ENCODE measurements around the gene LRRC47. TPM values are rescaled to one million over a fixed set of nuclear protein-coding genes. Genes with fewer than 3 reads are reported as not detected.

Gene LRRC47
- 16.3 and 32.0 TPM in 2 replicates for total RNA-seq (2014; rRNA removed; shearing (Covaris generic); ENCODE audit: low replicate concordance)

- peak; percentile 85 for DNase-seq (ENCODE audit: low read depth)
- in situ Hi-C loops (cut with HindIII; ENCODE audit: low pct_unique_long_range_greater_than_20kb, low sequenced_read_pairs), result no loop called here
These were observed at the start of gene LRRC47 for GRCh38 chr1:3796215-3797061. Gene LRRC47, minus strand, starts transcription at chr1:3796498. Its CDS starts 22 bp downstream, at chr1:3796476.

- no peak for DNase-seq (ENCODE audit: low read depth)
- in situ Hi-C loops (cut with HindIII; ENCODE audit: low pct_unique_long_range_greater_than_20kb, low sequenced_read_pairs), result no loop called here
These were observed 46.6 kb upstream of the LRRC47 start for GRCh38 chr1:3842912-3843311.

DNA sequence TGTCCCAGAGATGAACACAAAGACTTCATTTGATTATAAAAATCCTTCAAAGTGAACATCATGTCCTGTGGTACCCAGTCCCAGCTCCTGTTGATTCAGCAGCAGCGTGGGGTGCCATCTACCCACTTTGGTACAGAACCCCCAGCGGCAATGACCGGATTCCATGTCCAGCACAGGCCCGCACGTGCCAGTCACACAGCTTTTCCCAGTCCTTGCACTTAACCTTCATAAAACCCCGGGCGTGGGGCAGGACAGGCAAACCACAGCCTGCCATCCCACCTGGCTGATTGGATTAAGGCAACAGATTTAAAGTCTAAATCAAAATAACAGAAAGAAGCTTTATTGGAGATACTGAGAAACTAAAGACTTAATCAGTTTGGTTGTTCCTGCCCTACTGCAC lies 45.2 kb upstream of the LRRC47 start:
- in situ Hi-C loops (cut with HindIII; ENCODE audit: low pct_unique_long_range_greater_than_20kb, low sequenced_read_pairs), result no loop called here

GRCh38 chr1:3838788-3839187 lies 42.5 kb upstream of the LRRC47 start:
- in situ Hi-C loops (cut with HindIII; ENCODE audit: low pct_unique_long_range_greater_than_20kb, low sequenced_read_pairs), result no loop called here
- DNase-seq (ENCODE audit: low read depth), result no peak

More for the DNA sequence above, 45.2 kb upstream of the LRRC47 start:
- no peak for DNase-seq (ENCODE audit: low read depth)

- DNase-seq (ENCODE audit: low read depth), result no peak
- in situ Hi-C loops (cut with HindIII; ENCODE audit: low pct_unique_long_range_greater_than_20kb, low sequenced_read_pairs), result no loop called here
These were observed 41.4 kb upstream of the LRRC47 start for GRCh38 chr1:3837685-3838084.

DNA sequence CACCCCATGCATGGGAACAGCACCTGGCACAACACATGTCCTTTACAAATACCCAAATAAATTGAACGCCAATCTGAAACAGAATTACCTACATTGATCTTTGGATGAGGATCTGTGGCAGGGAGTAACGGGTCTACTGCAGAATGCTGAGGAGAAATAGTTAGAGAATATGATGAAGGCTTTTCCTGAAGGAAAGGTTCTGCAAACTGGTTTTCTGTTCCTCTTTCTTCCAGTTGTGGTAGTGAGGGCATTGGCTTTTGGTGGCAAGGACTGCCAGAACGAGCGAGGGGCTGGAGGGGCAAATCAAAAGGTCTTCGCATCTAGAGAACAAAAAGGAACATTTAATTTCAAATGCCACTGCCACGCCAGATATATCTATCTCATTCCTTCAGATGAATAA lies 40.9 kb upstream of the LRRC47 start:
- no peak for DNase-seq (ENCODE audit: low read depth)
- in situ Hi-C loops (cut with HindIII; ENCODE audit: low pct_unique_long_range_greater_than_20kb, low sequenced_read_pairs), result no loop called here

- in situ Hi-C loops (cut with HindIII; ENCODE audit: low pct_unique_long_range_greater_than_20kb, low sequenced_read_pairs), result no loop called here
- DNase-seq (ENCODE audit: low read depth), result no peak
These were observed 40.1 kb upstream of the LRRC47 start for GRCh38 chr1:3836421-3836820.

DNA sequence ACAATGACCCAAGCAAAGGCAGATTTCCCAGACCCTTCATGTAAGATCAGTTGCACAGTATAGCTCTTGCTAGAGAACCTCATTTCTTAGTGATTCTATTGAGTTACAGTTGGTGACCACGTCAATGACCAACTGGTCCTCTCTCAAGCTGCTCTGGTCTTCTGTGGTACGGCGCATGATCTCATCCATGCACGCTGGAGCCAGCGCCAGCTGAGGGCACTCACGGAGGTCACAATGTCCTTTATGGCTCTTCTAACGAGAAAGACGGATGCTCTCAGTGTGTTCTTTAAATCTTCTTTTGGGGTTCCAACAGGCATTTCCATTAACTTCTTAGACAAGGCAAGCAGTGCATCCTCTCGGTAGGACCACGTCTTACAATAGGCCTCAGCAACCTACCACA lies 38.4 kb upstream of the LRRC47 start:
- DNase-seq (ENCODE audit: low read depth), result no peak
- in situ Hi-C loops (cut with HindIII; ENCODE audit: low pct_unique_long_range_greater_than_20kb, low sequenced_read_pairs), result no loop called here

DNA sequence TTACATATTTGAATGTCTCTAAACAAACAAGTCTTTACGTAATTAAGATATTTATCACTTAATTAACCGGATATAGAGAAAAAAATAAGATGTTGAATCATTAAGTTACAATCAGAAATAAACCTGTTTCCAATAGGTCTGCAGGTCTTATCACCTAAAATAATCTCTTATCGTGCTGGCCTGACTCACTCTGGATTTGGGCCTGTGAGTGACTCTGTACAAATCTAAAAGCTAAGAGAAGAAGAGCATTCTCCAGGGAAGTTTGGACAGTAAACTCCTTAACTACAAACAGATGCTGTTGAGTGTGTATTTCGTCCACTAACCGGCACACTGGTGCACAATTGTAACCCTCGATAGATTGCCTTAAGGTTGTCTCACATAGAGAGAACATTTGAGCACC lies 35.4 kb upstream of the LRRC47 start:
- no peak for DNase-seq (ENCODE audit: low read depth)
- in situ Hi-C loops (cut with HindIII; ENCODE audit: low pct_unique_long_range_greater_than_20kb, low sequenced_read_pairs), result no loop called here

DNA sequence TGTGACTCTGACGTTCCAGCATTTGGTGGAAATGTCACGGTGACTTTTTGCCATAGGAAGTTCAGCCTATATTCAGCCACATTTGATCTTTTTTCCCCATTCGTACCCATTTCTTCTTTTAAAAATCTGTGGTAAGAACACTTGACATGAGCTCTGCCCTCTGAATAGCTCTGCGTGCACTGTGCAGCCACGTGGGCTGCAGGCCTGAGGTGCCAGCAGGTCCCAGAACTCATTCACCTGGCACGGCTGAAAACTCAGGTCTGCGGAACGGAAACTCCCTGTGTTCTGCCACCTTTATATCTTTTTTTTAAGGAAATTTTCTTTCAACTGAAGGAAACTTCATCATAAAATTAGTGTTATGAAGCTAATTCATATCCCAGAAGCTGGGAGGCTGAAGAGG lies 32.1 kb upstream of the LRRC47 start:
- in situ Hi-C loops (cut with HindIII; ENCODE audit: low pct_unique_long_range_greater_than_20kb, low sequenced_read_pairs), result no loop called here

GRCh38 chr1:3827813-3828307 lies 31.6 kb upstream of the LRRC47 start:
- in situ Hi-C loops (cut with HindIII; ENCODE audit: low pct_unique_long_range_greater_than_20kb, low sequenced_read_pairs), result no loop called here
- peak; percentile 20 for DNase-seq (ENCODE audit: low read depth)

More for the DNA sequence above, 32.1 kb upstream of the LRRC47 start:
- DNase-seq (ENCODE audit: low read depth), result peak; percentile 10

DNA sequence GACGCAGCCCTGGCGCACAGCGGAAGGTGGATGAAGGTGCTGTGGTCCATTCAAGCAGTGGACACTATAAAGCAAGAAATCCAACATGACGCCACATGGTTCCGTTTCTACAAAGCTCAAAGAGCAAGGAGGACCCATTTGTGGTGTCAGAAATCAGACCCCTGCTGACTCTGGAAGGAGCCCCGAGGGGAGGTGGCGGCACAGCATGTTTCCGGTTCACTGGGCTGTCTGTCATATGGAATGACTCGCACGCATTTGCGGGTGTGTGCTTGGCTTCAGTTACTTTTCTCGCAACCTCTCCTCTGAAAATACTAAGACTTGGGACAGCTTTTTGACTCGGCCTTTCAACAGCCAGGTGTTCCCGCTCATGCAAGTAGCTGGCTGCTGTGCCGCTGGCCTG lies 29.1 kb upstream of the LRRC47 start:
- in situ Hi-C loops (cut with HindIII; ENCODE audit: low pct_unique_long_range_greater_than_20kb, low sequenced_read_pairs), result no loop called here
- no peak for DNase-seq (ENCODE audit: low read depth)

DNA sequence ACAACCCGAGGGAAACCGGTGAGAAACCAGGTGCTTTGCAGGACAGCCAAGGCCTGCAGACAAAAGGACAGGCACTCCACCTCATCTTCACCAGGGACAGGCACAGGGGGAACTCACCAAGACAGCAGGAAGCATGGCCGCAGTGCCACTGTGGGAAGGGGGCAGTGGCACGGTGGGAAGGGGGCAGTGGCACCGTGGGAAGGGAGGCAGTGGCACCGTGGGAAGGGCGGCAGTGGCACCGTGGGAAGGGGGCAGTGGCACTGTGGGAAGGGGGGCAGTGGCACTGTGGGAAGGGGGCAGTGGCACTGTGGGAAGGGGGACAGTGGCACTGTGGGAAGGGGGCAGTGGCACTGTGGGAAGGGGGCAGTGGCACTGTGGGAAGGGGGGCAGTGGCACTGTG lies 28.4 kb upstream of the LRRC47 start:
- DNase-seq (ENCODE audit: low read depth), result no peak
- in situ Hi-C loops (cut with HindIII; ENCODE audit: low pct_unique_long_range_greater_than_20kb, low sequenced_read_pairs), result no loop called here

DNA sequence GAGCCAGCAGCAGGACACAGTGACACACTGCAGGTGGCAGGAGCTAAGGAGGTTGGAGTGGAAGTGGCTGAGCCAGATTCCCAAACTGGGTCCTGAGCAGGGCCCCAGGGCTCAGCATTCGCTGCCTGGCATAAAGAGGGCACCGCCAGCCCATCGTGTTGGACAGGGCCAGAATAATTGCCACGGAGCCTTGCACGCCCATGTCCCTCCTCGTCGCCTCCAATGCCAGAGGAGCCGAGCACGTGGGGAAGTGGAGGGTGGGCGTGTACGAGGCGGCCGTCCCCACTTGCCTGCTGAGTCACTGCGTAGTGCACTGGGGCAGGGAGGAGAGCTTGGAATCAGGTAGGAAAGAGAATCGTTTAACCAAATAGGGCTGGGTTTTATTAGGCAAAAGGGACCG lies 26.1 kb upstream of the LRRC47 start:
- DNase-seq (ENCODE audit: low read depth), result peak; percentile 30
- in situ Hi-C loops (cut with HindIII; ENCODE audit: low pct_unique_long_range_greater_than_20kb, low sequenced_read_pairs), result no loop called here

- in situ Hi-C loops (cut with HindIII; ENCODE audit: low pct_unique_long_range_greater_than_20kb, low sequenced_read_pairs), result no loop called here
- no peak for DNase-seq (ENCODE audit: low read depth)
These were observed 25.6 kb upstream of the LRRC47 start for GRCh38 chr1:3821908-3822307.

GRCh38 chr1:3821447-3821846 lies 25.1 kb upstream of the LRRC47 start:
- in situ Hi-C loops (cut with HindIII; ENCODE audit: low pct_unique_long_range_greater_than_20kb, low sequenced_read_pairs), result no loop called here

DNA sequence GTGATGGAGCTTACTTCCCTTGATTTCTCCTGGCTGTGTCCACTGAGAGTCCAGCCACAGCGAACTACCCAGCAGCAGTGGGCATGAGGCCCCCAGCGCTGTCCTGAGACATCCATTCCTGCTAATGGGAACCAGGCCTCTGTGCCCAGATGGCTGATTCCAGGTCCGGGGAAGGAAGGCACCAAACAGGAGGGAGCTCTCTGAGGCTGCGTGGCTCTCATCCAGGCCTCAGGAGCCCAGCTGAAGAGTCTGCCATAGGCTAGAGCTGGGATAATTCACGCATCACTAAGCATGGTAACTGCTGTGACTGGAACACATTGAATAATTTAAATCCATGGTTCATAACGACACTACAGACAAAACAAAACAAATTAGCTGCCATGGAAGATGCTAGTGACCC lies 24.7 kb upstream of the LRRC47 start:
- in situ Hi-C loops (cut with HindIII; ENCODE audit: low pct_unique_long_range_greater_than_20kb, low sequenced_read_pairs), result no loop called here
- peak; percentile 55 for DNase-seq (ENCODE audit: low read depth)

More at GRCh38 chr1:3821447-3821846, 25.1 kb upstream of the LRRC47 start:
- no peak for DNase-seq (ENCODE audit: low read depth)

GRCh38 chr1:3820316-3820715 lies 24.0 kb upstream of the LRRC47 start:
- no peak for DNase-seq (ENCODE audit: low read depth)
- in situ Hi-C loops (cut with HindIII; ENCODE audit: low pct_unique_long_range_greater_than_20kb, low sequenced_read_pairs), result no loop called here

DNA sequence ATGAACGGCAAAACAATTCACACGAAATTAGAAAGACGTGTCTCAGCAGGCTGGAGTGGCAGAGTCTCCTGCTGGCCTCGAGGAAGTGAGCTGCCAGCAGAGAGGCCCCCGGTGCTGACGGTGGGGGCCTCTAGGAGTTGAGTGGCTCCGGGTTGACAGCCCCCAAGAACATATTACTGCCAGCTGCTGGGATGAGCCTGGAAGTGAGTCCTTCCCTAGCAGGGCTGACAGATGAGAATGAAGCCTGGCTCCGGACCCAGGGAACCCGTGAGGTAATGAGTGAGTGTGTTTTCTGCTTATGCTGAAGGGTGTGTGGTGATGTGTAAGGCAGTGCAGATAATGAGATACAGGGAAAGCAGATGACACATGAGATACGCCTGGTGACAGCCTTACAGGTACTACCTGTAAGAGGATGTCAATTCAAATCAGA lies 23.5 kb upstream of the LRRC47 start:
- in situ Hi-C loops (cut with HindIII; ENCODE audit: low pct_unique_long_range_greater_than_20kb, low sequenced_read_pairs), result no loop called here
- no peak for DNase-seq (ENCODE audit: low read depth)

Data from Caki2 (cell line).